GM13977 (cell line): ENCODE results near the gene ADD1.
A peak's percentile ranks its signal among the peaks of the same experiment; 100 is the strongest.

ENCODE experiments used
- DNase-seq: peaks from one replicate; pipeline ENCODE4 v3.0.0; 2012; ENCODE audit warnings: low spot score
- CTCF ChIP-seq: IDR thresholded peaks from 2 replicates; pipeline ENCODE4 v1.5.1; 2012; ENCODE audit warnings: mild to moderate bottlenecking, control low read depth; ENCODE audit not compliant: insufficient read depth; ENCODE audit errors: extremely low read depth, missing control alignments
- in situ Hi-C: fragments of 300-500 bp; cut with MboI; formaldehyde crosslinking; loops from one replicate; pipeline ENCODE4 v1.12.0; 2022; ENCODE audit warnings: low sequenced_read_pairs, low pct_unique_long_range_greater_than_20kb, mixed read lengths, inconsistent platforms; ENCODE audit not compliant: unreplicated experiment

ADD1 gene

GRCh38 chr4:2797545-2798305 is 45.9 kb upstream of the ADD1 start:
- in situ Hi-C loops, result no loop called here
- TF ChIP-seq CTCF, result no peak
- DNase-seq, result no peak

- peak; percentile 68 for DNase-seq
- TF ChIP-seq CTCF, result no peak
- in situ Hi-C loops, result no loop called here
Measured at GRCh38 chr4:2798399-2799223, 45.0 kb upstream of the ADD1 start.

GRCh38 chr4:2799224-2799911 is 44.3 kb upstream of the ADD1 start:
- TF ChIP-seq CTCF, result no peak
- DNase-seq, result no peak
- in situ Hi-C loops, result no loop called here

GRCh38 chr4:2799971-2800690 is 43.5 kb upstream of the ADD1 start:
- no peak for DNase-seq
- in situ Hi-C loops, result no loop called here
- TF ChIP-seq CTCF, result no peak

GRCh38 chr4:2800691-2801596 is 42.7 kb upstream of the ADD1 start:
- DNase-seq, result peak; percentile 72
- in situ Hi-C loops, result no loop called here
- no peak for TF ChIP-seq CTCF
